Right forelimb (tissue), 1 donor: ENCODE measurements around the gene NEIL3.

Source experiments
- DNase-seq: peaks from one replicate; pipeline ENCODE4 v3.0.0-alpha.2; 2018

The NEIL3 gene

GRCh38 chr4:177376024-177376423 is 66.3 kb downstream of the NEIL3 start:
- no peak for DNase-seq

DNA sequence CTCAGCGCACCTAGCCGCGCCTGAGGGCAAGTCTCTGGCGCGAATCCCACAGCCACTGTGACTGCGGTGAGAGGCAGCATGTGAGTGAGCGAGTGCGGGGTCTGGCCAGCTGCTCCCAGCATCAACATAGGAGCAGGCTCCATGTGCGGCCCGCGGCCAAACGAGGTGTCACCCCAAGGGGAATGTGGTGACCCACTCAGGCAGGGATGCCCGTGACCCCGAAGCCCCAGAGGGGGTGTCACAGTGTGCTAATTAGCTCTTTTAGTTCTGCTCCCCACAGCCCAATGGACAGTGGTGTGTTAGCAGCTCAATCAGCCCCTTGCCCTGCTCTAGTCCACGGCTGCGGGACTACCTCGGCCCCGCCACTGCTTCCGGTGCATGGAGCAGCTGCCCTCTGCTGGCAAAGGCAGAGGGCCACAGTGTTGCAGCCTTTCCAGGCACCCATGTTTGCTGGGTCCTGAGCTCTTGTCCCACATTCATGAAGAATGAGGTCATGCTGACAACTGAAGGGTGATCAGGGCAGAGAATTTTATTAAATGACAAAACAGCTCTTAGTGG is 71.1 kb downstream of the NEIL3 start:
- DNase-seq = no peak

DNA sequence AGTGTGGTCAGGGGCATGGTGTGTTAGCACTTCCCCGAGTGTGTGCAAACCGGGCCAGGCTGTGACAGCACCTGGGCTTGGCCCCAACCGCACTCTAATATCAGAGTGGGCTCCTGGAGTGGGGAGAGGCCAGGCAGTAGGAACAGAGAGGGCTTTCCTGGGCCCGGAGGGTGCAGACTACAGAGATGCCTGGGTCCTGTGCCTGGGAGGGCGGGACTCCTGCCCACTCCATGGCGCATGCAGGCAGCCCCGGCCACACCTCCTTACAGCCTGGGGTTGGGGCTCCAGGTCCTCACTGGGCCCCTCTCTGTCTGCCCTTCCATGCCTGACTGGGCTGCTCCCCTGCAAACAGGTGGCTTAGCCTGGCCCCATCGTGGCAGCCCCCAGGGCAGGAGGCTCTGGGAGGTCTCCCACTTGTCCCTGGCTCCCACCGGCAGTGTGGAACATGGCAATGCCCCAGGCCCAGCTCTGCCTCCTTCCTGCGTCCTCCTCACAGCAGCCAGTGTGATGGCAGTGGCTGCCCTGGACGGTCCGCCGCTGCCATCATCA is 72.2 kb downstream of the NEIL3 start:
- DNase-seq = no peak

DNA sequence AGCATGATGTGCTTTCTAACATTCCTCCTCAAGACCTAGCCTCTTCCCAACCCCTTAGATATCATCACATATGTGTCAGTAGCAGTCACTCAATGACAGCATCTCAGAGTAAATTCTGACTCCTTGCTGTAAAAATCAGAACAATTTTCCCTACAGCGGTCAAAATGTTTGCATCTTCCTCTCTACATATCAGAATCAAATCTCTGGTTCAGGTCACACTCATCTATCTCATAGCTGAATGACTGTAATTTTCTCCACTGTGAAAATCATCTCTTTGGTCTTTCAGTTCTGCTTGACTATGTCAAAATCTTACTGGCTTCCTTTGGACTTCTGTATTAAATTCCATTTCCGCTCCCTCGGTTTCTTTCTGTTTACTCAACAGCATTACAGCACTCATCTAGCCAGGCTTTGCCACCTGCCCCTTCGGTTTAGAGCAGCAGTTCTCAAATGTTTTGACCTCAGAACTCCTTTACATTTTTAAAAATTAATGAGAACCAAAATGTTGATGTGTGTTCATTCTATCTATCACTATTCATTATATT is 75.3 kb downstream of the NEIL3 start:
- no peak for DNase-seq

GRCh38 chr4:177385576-177386277 is 76.1 kb downstream of the NEIL3 start:
- no peak for DNase-seq

DNA sequence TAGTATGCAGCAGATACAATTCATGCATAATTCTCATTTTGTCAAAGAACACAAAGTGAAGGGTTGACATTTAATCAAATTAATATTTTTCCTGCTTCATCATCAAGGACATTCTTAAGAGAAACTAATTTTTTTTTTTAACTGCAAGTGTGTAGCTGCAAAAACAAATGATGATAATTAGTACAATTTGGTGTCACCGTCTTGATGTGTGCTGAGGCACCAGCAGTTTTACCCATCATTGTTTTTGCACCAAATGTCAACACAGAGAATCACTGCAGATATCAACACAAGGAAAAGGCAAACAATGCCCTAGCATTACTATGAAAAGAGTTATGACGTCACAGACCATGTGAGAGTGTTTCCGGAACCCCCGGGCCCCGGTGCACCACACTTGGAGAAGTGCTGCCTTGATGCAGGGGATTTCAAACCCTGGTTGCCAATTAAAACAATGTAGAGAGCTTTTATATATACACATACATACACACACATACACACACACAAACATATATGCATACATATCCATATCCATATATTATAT is 76.7 kb downstream of the NEIL3 start:
- no peak for DNase-seq

GRCh38 chr4:177391287-177391686 is 81.6 kb downstream of the NEIL3 start:
- DNase-seq = no peak

DNA sequence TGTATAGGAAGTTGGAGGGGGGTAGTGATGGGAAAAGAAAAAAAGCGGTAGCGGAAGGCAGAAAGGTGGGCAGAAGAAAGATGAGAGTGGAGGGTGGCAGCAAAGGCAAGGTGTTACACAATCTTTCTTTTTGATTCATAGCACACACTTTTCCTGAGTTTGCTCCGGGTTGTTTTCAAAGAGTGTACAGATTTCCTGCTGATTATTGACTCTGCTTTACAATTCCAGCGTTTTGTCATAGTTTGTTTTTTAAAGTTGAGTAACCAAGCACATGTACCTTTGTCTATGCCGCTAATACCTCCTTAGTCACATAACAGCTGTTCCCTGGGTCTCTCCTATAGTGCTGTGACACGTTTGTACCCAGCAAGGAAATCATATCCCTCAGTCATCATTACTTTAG is 82.3 kb downstream of the NEIL3 start:
- no peak for DNase-seq

- no peak for DNase-seq
Observed at GRCh38 chr4:177393236-177393635, 83.6 kb downstream of the NEIL3 start.

GRCh38 chr4:177396352-177396751 is 86.7 kb downstream of the NEIL3 start:
- DNase-seq = no peak

DNA sequence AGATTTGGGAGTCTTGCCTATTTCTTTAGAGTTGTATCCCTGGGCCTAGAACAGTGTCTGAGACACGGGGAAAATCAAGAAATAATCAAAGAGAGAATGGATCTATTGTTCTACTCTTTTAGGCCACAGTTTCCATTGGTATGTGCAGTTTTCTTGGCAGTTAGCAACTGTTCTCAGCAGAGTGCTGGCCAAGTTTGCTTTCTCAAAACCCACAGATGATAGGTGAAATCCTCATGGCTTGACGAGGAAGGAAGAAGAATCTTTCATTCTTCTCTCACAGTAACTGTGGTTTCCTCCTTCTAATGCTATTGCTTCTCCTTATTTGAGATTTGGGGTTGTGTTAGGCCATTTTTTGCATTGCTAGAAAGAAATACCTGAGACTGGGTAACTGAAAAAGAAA is 90.4 kb downstream of the NEIL3 start:
- DNase-seq = no peak

GRCh38 chr4:177401658-177402273 is 92.1 kb downstream of the NEIL3 start:
- no peak for DNase-seq

DNA sequence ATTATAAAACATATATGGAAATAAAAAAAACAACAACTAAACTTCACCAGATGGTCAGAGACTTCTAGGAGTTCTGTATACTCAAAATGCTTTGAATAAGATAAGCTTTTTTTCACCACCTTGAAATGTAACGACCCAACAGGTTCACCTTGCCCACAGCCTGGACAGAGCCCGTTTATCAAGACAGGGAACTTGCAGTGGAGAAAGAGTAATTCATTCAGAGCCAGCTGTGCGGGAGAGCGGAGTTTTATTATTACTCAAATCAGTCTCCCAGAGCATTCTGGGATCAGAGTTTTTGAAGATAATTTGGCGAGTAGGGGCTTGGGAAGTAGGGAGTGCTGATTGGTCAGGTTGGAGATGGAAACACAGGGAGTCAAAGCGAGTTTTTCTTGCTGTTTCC is 94.1 kb downstream of the NEIL3 start:
- no peak for DNase-seq

DNA sequence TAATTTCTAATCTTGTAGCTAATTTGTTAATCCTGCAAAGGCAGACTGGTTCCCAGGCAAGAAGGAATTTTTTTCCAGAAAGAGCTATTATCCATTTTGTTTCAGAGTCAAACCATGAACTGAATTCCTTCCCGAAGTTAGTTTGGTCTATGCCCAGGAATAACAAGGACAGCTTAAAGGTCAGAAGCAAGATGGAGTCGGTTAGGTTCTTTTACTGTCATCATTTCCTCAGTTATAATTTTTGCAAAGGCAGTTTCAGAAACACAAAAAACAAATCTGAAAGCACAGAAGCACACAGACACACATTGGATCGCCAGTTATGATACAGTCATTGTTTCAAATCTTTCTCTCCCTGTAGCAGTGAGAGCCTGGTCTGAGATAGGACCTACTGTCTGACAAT is 94.7 kb downstream of the NEIL3 start:
- DNase-seq = no peak

DNA sequence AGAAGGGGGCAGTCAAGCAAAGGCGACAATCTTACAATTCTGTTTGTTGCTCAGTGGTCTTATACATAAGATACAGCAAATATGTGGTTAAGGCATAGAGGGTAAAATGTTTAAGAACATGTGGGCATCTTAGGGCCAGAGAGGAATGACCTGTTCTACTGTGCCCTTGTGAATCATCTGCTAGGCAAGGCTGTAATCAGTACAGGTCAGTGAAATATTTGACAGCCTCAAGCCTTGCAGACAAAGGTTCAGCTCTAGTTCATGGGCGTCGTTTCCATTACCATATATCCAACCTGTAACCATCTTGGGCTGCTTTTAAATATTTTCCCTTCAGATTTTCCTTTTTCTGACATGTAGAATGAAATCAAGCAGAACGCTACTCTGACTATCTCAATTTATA is 95.3 kb downstream of the NEIL3 start:
- DNase-seq = no peak

- no peak for DNase-seq
Observed at GRCh38 chr4:177405508-177405907, 95.8 kb downstream of the NEIL3 start.

GRCh38 chr4:177408023-177408422 is 98.3 kb downstream of the NEIL3 start:
- no peak for DNase-seq

GRCh38 chr4:177410566-177410965 is 100.9 kb downstream of the NEIL3 start:
- DNase-seq = no peak

DNA sequence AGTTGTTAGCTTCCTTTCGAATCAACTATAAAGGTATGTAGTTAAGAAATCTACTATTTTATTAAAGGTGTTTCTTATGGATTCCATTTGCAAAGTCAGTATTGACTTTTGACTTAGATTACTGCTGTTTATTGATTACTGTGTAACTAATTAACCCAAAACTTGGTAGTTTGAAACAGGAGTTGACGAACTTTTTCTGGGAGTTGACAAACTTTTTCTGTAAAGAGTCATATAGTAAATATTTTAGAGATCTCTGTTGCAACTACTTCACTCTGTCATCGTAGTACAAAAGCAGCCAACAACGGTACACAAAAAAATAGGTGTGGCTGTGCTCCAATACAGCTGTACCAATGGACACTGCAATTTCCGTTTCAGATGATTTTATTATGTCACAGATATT is 102.3 kb downstream of the NEIL3 start:
- no peak for DNase-seq
